HG02610 (cell line): ENCODE results near the gene TRAP1.
"Not testable (repeated sequence)": the region's sequence is repeated elsewhere in the genome, so short reads cannot be mapped to it uniquely, and the experiment has no call there.

Source experiments
- ATAC-seq: cut with Tn5 transposase; IDR thresholded peaks from one replicate; pipeline ENCODE4 v1.9.1; 2021; ENCODE audit warnings: mild to moderate bottlenecking, moderate library complexity; ENCODE audit not compliant: unreplicated experiment

The TRAP1 gene

DNA sequence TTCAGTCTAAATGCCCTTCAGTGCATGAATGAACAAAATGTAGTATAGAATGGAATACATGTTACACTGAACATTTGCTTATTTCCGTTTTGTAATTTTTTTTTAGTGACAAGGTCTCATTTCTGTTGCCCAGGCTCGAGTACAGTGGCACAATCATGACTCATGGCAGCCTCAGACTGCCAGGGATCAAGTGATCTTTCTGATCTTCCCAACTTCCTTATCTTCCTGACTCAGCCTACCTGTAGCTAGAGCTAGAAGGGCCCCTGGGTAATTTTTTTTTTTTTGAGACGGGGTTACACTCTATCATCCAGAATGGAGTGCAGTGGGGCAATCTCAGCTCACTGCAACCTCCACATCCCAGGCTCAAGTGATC lies 98.6 kb downstream of the TRAP1 start:
- no peak for ATAC-seq

DNA sequence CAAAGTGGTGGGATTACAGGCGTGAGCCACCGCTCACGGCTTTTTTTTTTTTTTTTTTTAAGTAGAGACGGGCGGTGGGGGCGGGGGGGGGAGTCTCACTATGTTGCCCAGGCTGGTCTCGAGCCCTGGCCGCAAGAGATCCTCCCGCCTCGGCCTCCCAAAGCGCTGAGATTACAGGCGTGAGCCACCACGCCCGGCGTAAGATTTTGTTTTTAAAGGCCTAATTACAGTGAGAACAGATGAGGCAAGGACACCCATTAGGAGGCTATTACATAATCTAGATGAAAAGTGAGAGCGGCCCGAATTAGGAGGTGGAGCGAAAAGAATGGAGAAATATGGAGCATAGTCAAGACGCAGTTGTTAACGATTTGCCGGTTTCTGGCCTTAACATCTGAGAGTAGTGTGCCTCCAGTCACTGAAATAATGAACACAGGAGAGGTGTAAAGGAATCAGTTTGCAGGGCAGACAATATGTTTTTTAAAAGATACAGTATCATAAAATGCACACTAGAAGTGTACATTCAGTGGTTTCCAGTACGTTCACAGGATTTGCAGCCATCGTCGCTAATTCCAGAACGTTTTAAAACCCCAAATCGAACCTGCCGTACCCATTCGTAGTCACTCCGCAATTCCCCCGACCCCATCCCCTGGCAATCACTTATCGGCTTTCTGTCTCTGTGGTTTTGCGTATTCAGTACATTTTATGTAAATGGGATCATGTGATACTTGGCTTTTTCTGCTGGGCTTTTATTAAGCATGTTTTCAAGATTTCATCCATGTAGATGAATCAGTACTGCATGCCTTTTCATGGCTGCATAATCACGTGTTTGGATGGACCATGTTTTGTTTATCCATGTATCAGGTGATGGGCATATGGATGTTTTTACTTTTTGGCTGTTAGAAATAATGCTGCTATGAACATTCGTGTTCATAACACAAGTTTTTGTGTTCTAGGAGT lies 104.5 kb downstream of the TRAP1 start:
- no peak for ATAC-seq

DNA sequence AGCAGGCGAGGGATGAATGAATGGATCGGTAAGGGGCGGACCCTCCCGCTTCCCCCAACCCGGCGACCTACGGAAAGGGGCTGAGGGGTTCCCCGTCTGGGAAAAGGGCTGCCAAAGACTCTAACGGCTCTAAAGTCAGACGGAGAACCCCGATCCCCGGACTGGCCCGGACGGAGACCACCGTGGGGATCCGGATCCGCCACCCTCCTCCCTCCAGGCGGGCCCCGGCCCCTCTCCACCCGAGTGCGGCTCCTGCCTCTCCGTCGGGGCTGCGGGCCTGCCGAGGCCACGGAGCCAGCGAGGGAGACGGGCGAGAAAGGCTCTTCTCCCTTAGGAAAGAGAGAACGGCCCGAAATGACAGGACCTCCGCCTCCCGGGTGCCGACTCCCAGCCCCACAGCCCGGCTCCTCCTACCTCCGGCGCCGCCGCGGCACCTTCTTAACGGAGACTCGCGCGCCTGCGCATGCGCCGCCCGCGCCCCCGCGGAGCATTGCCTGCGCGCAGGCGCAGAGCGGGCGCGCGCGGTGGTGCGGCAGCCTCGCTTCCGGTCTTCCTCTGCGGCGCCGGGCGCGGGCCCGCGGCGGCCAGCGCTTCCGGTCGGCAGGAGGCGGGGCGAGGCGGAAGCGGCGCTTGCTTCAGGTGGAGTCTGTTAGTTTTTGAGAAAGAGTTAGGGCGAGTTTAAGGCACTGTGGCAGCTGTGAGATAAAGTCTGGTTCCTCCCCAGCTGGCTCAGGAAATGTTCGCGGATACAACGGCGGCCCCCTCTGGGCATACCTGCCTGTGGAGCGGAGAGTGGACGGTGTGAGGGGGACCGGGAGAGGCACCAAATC lies 106.0 kb downstream of the TRAP1 start, which contains the start of gene SLX4:
TSS of gene SLX4 (minus strand) at position 461 of the 830 bp plus-strand sequence. CDS start 2,642 bp downstream, outside the sequence.
- peak; percentile 85 for ATAC-seq

DNA sequence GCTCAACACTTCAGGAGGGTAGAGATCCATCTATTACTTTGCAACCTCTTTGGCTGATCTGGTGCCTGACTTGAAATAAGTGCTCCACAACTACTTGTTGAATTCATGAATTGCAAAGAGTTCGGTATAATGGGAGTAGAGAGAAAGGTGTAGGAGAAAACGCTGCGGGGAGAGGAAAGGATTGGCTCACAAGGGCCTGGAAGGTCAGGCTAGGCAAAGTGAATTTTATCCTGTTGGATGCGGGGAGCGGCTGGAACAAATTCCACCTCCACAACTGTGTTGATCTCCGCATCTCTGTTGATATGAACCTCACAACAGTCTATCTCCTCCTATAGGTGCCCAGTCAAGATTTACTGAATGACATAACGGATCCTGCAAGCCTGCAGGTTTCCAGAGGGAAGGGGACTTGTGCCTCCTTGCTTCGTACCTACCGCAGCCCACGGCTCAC lies 106.6 kb downstream of the TRAP1 start:
- ATAC-seq, result peak; percentile 13

DNA sequence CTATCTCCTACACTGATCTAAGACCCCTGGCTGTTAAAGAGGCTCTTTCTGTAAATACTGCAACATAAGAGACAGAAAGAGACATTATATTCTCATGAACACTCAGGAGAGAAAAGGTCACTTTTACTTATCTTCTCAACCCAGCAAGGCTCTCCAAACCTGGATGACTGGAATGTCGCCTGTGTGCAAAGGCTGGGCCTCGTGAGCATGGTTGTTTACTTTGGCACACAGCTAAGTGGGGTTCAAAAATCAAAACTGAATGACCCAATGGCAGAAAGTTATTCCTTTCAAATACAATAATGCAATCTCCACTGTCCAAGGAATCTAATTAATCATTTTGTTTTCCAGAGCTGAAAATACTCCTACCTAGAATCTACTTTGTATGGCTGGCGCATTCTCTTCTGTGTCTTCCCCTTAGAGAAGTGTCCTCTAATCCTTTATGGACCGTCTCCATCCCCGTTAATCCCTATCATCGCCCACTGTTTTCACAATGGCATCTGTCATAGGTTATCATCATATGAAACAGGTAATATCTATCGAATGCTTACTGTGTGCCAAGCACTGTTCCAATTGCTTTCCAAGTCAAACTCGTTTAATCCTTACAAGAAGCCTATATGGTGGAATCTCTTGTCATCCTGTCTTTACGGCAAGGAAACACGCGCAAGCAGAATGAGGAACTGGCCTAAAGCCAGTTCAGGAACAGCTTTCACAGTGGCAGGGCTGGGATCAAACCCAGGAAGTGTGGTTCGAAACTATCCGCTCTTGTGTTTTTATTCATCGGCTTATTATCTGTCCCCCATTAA lies 107.2 kb downstream of the TRAP1 start:
- ATAC-seq, result no peak

DNA sequence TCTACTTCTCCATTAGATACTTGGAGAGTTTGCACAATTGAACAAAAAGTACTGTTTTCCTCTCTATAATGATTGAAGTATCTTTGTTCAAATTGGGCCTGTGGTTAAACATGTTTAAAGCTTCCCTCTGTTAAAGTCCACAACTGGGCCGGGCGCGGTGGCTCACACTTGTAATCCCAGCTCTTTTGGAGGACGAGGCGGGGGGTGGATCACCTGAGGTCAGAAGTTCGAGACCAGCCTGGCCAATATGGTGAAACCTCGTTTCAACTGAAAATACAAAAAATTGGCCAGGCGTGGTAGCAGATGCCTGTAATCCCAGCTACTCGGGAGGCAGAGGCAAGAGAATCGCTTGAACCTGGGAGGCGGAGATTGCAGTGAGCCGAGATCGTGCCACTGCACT lies 108.3 kb downstream of the TRAP1 start:
- not testable (repeated sequence) for ATAC-seq

DNA sequence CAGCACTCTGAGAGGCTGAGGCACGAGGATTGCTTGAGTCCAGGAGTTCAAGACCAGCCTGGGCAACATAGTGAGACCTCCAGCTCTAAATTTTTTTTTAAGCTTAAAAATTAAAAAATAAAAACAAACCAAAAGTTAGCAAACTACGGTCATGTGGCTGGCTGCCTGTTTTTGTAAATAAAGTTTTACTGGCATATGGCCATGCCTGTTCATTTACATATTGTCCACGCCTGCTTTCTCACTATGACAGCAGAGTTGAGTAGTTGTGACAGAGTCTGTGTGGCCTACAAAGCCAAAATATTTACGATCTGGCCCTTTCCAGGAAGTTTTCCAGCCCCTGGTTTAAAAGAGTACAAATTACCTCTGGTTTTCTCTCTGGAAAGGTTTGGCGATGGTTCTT lies 109.3 kb downstream of the TRAP1 start:
- ATAC-seq, result no peak
